ENCODE measurements around the gene CD47.

DNA sequence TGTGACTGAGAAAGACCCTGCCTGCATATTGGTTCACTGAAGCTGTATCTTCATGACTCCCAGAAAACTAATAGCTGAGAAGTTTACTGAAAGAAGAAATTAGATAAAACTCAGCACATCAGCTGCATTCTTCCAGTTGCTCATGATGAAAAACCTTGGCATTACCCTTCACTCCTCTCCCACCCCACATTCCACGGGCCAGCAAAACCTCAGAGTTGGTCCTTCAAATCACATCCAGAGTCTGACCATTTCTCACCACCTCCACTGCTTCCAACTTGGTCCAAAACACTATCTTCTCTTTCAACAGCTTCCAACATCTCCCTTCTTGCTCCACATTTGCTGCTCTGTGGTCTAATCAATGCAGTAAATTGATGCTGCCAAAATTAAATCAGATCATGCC, 97.1 kb downstream of the CD47 start:
- TF ChIP-seq, protein P1, sequence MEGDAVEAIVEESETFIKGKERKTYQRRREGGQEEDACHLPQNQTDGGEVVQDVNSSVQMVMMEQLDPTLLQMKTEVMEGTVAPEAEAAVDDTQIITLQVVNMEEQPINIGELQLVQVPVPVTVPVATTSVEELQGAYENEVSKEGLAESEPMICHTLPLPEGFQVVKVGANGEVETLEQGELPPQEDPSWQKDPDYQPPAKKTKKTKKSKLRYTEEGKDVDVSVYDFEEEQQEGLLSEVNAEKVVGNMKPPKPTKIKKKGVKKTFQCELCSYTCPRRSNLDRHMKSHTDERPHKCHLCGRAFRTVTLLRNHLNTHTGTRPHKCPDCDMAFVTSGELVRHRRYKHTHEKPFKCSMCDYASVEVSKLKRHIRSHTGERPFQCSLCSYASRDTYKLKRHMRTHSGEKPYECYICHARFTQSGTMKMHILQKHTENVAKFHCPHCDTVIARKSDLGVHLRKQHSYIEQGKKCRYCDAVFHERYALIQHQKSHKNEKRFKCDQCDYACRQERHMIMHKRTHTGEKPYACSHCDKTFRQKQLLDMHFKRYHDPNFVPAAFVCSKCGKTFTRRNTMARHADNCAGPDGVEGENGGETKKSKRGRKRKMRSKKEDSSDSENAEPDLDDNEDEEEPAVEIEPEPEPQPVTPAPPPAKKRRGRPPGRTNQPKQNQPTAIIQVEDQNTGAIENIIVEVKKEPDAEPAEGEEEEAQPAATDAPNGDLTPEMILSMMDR (IDR thresholded peaks at IDR 0.05; ENCODE audit: poor library complexity): no peak
- TF ChIP-seq EZH2phosphoT487 (IDR thresholded peaks at IDR 0.05; ENCODE audit: low read depth, severe bottlenecking, unreplicated experiment): no peak
